ENCODE results near the gene ZNF330.

The ZNF330 gene

DNA sequence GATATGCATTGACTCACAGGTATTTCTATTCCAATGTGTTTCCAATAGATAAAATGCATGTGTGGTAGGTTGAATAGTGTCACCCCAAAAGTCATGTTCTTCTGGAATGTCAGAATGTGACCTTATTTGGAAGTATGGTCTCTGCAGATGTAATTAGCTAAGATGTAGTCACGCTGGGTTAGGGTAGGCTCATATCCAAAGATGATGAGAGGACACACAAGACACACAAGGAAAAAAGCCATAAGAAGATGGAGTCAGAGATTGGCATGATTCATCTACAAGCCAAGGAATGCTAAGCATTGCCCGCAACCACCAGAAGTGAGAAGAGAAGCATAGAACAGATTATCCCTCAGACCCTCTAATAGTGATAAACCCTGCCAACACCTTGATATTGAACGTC, 17.5 kb downstream of the ZNF330 start:
- no peak for DNase-seq

- DNase-seq: no peak
Measured at GRCh38 chr4:141240259-141240658, 19.6 kb downstream of the ZNF330 start.

GRCh38 chr4:141240671-141241070, 20.0 kb downstream of the ZNF330 start:
- DNase-seq: no peak

- DNase-seq: no peak
Measured at GRCh38 chr4:141241986-141242385, 21.3 kb downstream of the ZNF330 start.

DNA sequence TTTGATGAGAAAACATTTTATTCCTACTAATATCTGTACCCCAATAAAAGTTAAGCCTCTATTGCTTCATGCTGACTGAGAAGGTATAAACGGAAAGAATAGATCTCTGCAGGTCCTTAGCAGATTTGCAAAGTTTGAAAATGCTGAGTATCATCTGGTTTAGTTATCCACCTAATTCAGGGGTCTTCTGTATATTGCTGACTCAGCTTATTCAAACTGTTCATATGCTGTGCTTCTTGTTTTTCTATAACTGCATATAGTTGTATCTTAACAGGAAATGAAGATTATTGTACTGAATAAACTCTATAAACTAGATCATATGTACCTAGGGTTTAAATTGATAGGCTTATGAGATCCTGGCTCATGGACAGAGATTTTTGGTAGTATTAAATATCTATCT, 23.7 kb downstream of the ZNF330 start:
- no peak for DNase-seq

GRCh38 chr4:141246243-141246642, 25.5 kb downstream of the ZNF330 start:
- no peak for DNase-seq

- DNase-seq: no peak
Measured at GRCh38 chr4:141246683-141247429, 26.2 kb downstream of the ZNF330 start.

DNA sequence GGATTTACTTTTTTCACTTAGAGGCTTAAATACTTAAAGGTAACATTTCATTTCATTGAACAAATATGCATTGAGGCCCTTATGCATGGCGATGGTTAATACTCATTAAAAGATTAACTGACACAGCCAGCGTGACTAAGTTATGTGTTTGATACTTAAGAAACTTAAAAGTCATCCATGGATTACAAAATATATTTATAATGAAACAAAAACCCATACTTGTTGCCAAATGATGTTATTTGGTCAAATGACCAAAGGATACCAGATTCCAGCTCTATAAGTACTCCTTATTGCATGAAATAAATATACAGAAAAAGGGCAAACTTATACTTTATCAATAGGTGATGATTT, 26.7 kb downstream of the ZNF330 start:
- no peak for DNase-seq

GRCh38 chr4:141248029-141248428, 27.3 kb downstream of the ZNF330 start:
- DNase-seq: no peak

DNA sequence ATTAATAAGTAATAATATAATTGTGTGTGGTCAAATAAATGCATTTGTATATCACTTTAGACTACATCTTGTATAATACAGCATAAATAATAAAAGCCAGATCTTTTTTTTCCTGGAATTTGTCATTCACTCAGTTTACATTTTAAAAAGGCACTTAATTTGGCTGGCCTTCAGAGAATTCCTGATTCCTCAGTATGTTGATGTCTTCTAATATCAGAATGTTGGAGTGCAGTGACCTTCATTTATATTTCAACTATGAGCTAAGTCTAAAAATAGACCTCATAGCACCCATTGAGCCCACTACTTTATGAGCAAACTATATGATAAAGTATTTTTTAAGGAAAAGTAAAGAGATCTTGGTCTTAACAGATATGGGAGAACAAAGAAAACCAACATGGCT, 27.8 kb downstream of the ZNF330 start:
- DNase-seq: no peak

- no peak for DNase-seq
Measured at GRCh38 chr4:141254326-141254725, 33.6 kb downstream of the ZNF330 start.

- no peak for DNase-seq
Measured at GRCh38 chr4:141255016-141255415, 34.3 kb downstream of the ZNF330 start.

- DNase-seq: no peak
Measured at GRCh38 chr4:141258558-141258957, 37.9 kb downstream of the ZNF330 start.

GRCh38 chr4:141275834-141276233, 55.1 kb downstream of the ZNF330 start:
- no peak for DNase-seq

GRCh38 chr4:141283152-141283551, 62.5 kb downstream of the ZNF330 start:
- no peak for DNase-seq

- no peak for DNase-seq
Measured at GRCh38 chr4:141283563-141283962, 62.9 kb downstream of the ZNF330 start.
